ENCODE data around the gene TBC1D1. TPM values are rescaled to one million over a fixed set of nuclear protein-coding genes. Genes with fewer than 3 reads are reported as not detected.

TBC1D1 gene, protein sequence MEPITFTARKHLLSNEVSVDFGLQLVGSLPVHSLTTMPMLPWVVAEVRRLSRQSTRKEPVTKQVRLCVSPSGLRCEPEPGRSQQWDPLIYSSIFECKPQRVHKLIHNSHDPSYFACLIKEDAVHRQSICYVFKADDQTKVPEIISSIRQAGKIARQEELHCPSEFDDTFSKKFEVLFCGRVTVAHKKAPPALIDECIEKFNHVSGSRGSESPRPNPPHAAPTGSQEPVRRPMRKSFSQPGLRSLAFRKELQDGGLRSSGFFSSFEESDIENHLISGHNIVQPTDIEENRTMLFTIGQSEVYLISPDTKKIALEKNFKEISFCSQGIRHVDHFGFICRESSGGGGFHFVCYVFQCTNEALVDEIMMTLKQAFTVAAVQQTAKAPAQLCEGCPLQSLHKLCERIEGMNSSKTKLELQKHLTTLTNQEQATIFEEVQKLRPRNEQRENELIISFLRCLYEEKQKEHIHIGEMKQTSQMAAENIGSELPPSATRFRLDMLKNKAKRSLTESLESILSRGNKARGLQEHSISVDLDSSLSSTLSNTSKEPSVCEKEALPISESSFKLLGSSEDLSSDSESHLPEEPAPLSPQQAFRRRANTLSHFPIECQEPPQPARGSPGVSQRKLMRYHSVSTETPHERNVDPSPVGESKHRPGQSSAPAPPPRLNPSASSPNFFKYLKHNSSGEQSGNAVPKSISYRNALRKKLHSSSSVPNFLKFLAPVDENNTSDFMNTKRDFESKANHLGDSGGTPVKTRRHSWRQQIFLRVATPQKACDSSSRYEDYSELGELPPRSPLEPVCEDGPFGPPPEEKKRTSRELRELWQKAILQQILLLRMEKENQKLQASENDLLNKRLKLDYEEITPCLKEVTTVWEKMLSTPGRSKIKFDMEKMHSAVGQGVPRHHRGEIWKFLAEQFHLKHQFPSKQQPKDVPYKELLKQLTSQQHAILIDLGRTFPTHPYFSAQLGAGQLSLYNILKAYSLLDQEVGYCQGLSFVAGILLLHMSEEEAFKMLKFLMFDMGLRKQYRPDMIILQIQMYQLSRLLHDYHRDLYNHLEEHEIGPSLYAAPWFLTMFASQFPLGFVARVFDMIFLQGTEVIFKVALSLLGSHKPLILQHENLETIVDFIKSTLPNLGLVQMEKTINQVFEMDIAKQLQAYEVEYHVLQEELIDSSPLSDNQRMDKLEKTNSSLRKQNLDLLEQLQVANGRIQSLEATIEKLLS (N-terminal part only)
- 48.0 TPM for polyA plus RNA-seq (2013, experiment 1 of 2)
- polyA plus RNA-seq (2013, experiment 2 of 2): 48.1 TPM

DNA sequence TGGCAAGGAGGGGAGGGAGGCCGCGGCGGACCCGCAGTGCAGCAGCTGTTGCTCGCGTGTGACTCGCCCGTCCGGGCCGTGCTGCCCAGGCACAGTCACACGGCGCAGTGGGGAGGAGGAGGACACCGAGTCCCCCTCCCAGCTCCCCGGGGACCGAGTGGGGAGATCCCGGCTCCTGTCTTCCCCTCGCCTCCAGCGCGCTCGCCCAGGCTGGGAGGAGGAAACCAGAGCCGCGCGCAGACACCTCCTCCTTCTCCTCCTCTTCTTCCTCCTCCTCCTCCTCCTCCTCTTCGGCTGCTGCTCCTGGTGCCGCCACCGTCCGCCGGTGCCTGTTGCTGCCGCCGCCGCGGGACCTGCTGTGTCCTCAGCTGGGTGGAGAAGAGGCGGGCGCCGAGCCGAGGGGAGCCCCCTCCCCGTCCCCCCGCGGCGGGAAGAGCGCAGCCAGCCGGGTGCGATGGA, at the start of gene TBC1D1:
Gene TBC1D1 (plus strand): TSS at position 284 of the 459 bp plus-strand sequence. CDS start 11,012 bp downstream, outside the sequence.
- Histone ChIP-seq H4K91ac (ENCODE audit: low read length) (no peak within 1 kb of the TSS), H3K27me3 (ENCODE audit: control insufficient read depth in 1 of 2, insufficient read depth in 1 of 2, low read length in 2 of 2) (peaks cover 62 to 66% of the 10 kb centered on the region in 2 experiments), H3K4me1 (ENCODE audit: control insufficient read depth, insufficient read depth, low read depth, low read length) (peaks cover 16% of the 10 kb centered on the region), H3K4me2 (ENCODE audit: low read length, poor library complexity, severe bottlenecking) (peak within 1 kb of the TSS; percentile 96), H2BK5ac (ENCODE audit: low read depth, low read length, poor library complexity, severe bottlenecking) (no peak within 1 kb of the TSS), H3K23ac (ENCODE audit: low read length in 2 of 2) (peak within 1 kb of the TSS in 1 of 2 experiments; percentile 93), H3K36me3 (ENCODE audit: control insufficient read depth in 1 of 2, insufficient read depth in 2 of 2, low read depth in 1 of 2, low read length in 2 of 2) (no peaks in the 10 kb centered on the region), H2AFZ (ENCODE audit: low read depth, low read length) (peak within 1 kb of the TSS; percentile 51), H2BK120ac (ENCODE audit: low read depth, low read length) (no peak within 1 kb of the TSS), H3K14ac (ENCODE audit: low read length in 2 of 2) (peak within 1 kb of the TSS in 1 of 2 experiments; percentile 91), H3K18ac (ENCODE audit: low read depth in 1 of 2, low read length in 2 of 2) (peak within 1 kb of the TSS in 1 of 2 experiments; percentile 70), H3K79me1 (replicated peaks; ENCODE audit: low read length, poor library complexity, severe bottlenecking) (no peaks in the 10 kb centered on the region), H3K4me3 (ENCODE audit: insufficient read depth in 1 of 2, low read depth in 1 of 2, low read length in 2 of 2) (peak within 1 kb of the TSS; percentile 71 to 76), H2BK15ac (ENCODE audit: low read depth, poor library complexity, severe bottlenecking) (no peak within 1 kb of the TSS), H3K9me3 (ENCODE audit: control insufficient read depth, low read length) (no peaks in the 10 kb centered on the region), H3K27ac (ENCODE audit: low read length, poor library complexity, severe bottlenecking) (no peak within 1 kb of the TSS), H2BK12ac (ENCODE audit: low read length in 2 of 2) (peak within 1 kb of the TSS in 1 of 2 experiments; percentile 78), H3K9ac (ENCODE audit: low read length) (peak within 1 kb of the TSS; percentile 30), H4K8ac (ENCODE audit: low read length) (no peak within 1 kb of the TSS), H3K4ac (ENCODE audit: low read depth in 1 of 2, low read length in 2 of 2) (no peak within 1 kb of the TSS), H2AK5ac (ENCODE audit: low read length, severe bottlenecking) (no peak within 1 kb of the TSS)
- peak; percentile 17 for DNase-seq
- WGBS: 2% methylated on average over 25 of the region's 43 CpGs

DNA sequence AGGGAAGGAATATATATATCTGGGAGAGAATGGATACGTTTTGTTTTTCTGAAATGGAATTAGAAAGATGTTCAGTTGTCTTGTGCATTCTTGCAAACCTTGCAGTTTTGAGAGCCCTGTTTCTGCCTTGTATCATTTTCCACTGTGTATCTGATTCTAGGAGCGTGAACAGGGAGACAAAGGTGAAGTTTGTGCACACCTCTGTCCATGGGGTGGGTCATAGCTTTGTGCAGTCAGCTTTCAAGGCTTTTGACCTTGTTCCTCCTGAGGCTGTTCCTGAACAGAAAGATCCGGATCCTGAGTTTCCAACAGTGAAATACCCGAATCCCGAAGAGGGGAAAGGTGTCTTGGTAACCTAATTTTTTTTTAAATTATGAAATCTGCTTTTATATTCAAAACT, 46.7 kb upstream of the TBC1D1 start:
- Histone ChIP-seq H2BK120ac (ENCODE audit: low read depth, low read length) (no peak overlapping the region), H3K4me2 (ENCODE audit: low read length, poor library complexity, severe bottlenecking) (no peak overlapping the region), H3K36me3 (ENCODE audit: control insufficient read depth in 1 of 2, insufficient read depth in 2 of 2, low read depth in 1 of 2, low read length in 2 of 2) (peaks cover 8 to 52% of the 10 kb centered on the region in 2 experiments), H4K91ac (ENCODE audit: low read length) (no peak overlapping the region), H3K9me3 (ENCODE audit: control insufficient read depth, low read length) (no peaks in the 10 kb centered on the region), H3K23ac (ENCODE audit: low read length in 2 of 2) (no peak overlapping the region), H2BK5ac (ENCODE audit: low read depth, low read length, poor library complexity, severe bottlenecking) (no peak overlapping the region), H2AFZ (ENCODE audit: low read depth, low read length) (no peak overlapping the region), H3K9ac (ENCODE audit: low read length) (no peak overlapping the region), H2AK5ac (ENCODE audit: low read length, severe bottlenecking) (no peak overlapping the region), H2BK15ac (ENCODE audit: low read depth, poor library complexity, severe bottlenecking) (no peak overlapping the region), H3K27me3 (ENCODE audit: control insufficient read depth in 1 of 2, insufficient read depth in 1 of 2, low read length in 2 of 2) (no peaks in the 10 kb centered on the region), H3K14ac (ENCODE audit: low read length in 2 of 2) (no peak overlapping the region), H2BK12ac (ENCODE audit: low read length in 2 of 2) (no peak overlapping the region), H4K8ac (ENCODE audit: low read length) (no peak overlapping the region), H3K18ac (ENCODE audit: low read depth in 1 of 2, low read length in 2 of 2) (no peak overlapping the region), H3K4me3 (ENCODE audit: insufficient read depth in 1 of 2, low read depth in 1 of 2, low read length in 2 of 2) (no peak overlapping the region), H3K4ac (ENCODE audit: low read depth in 1 of 2, low read length in 2 of 2) (no peak overlapping the region), H3K79me1 (replicated peaks; ENCODE audit: low read length, poor library complexity, severe bottlenecking) (no peaks in the 10 kb centered on the region), H3K27ac (ENCODE audit: low read length, poor library complexity, severe bottlenecking) (no peak overlapping the region), H3K4me1 (ENCODE audit: control insufficient read depth, insufficient read depth, low read depth, low read length) (no peaks in the 10 kb centered on the region)
- DNase-seq: no peak
- 97% methylated on average over 2 of the region's 5 CpGs for WGBS

DNA sequence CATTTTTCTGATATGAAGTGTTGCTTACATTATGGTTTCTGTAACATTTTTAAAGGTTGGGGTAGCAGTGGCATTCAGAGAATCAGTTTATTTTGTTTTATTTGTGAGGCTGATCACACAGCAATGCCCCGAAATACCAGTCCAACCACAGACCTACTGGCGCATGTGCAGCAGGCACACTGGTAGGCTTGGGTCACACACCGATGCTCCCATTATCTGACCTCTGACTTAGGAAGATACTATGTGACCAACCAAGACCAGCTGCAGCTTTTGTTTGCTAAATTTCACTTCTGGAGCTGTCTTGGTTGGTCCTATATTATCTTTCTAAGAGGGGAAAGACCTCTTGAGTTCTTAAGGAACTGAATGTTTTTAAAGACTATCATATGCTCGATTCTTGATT, 45.7 kb upstream of the TBC1D1 start:
- Histone ChIP-seq H3K9me3 (ENCODE audit: control insufficient read depth, low read length) (no peaks in the 10 kb centered on the region), H2AK5ac (ENCODE audit: low read length, severe bottlenecking) (no peak overlapping the region), H3K27ac (ENCODE audit: low read length, poor library complexity, severe bottlenecking) (no peak overlapping the region), H2BK5ac (ENCODE audit: low read depth, low read length, poor library complexity, severe bottlenecking) (no peak overlapping the region), H3K14ac (ENCODE audit: low read length in 2 of 2) (no peak overlapping the region), H3K4ac (ENCODE audit: low read depth in 1 of 2, low read length in 2 of 2) (no peak overlapping the region), H3K4me1 (ENCODE audit: control insufficient read depth, insufficient read depth, low read depth, low read length) (no peaks in the 10 kb centered on the region), H3K4me3 (ENCODE audit: insufficient read depth in 1 of 2, low read depth in 1 of 2, low read length in 2 of 2) (no peak overlapping the region), H4K8ac (ENCODE audit: low read length) (no peak overlapping the region), H2BK120ac (ENCODE audit: low read depth, low read length) (no peak overlapping the region), H3K79me1 (replicated peaks; ENCODE audit: low read length, poor library complexity, severe bottlenecking) (no peaks in the 10 kb centered on the region), H4K91ac (ENCODE audit: low read length) (no peak overlapping the region), H2BK12ac (ENCODE audit: low read length in 2 of 2) (no peak overlapping the region), H3K4me2 (ENCODE audit: low read length, poor library complexity, severe bottlenecking) (no peak overlapping the region), H3K9ac (ENCODE audit: low read length) (no peak overlapping the region), H2BK15ac (ENCODE audit: low read depth, poor library complexity, severe bottlenecking) (no peak overlapping the region), H3K36me3 (ENCODE audit: control insufficient read depth in 1 of 2, insufficient read depth in 2 of 2, low read depth in 1 of 2, low read length in 2 of 2) (peaks cover 14 to 43% of the 10 kb centered on the region in 2 experiments), H3K23ac (ENCODE audit: low read length in 2 of 2) (no peak overlapping the region), H3K27me3 (ENCODE audit: control insufficient read depth in 1 of 2, insufficient read depth in 1 of 2, low read length in 2 of 2) (no peaks in the 10 kb centered on the region), H2AFZ (ENCODE audit: low read depth, low read length) (no peak overlapping the region), H3K18ac (ENCODE audit: low read depth in 1 of 2, low read length in 2 of 2) (no peak overlapping the region)
- no peak for DNase-seq
- WGBS: 100% methylated on average over 3 of the region's 4 CpGs

Data from mesenchymal stem cell (in vitro differentiated cells and primary cell).